PC-9 (cell line): ENCODE measurements around the gene FIGN.

ENCODE experiments used
- EZH2 ChIP-seq: fragments of 200-600 bp; sonication (generic); IDR thresholded peaks from 2 replicates; pipeline ENCODE4 v1.8.0; 2017; ENCODE audit warnings: antibody characterized with exemption, low read depth
- TF ChIP-seq, protein P1 (sequence below): fragments of 200-600 bp; sonication (generic); conservative IDR thresholded peaks from 2 replicates; pipeline ENCODE4 v1.6.1; 2017; ENCODE audit warnings: mixed run types, antibody characterized with exemption, mild to moderate bottlenecking, moderate library complexity

GRCh38 chr2:163630836-163631235 is 105.0 kb downstream of the FIGN start:
- TF ChIP-seq EZH2: no peak
- TF ChIP-seq, protein P1, sequence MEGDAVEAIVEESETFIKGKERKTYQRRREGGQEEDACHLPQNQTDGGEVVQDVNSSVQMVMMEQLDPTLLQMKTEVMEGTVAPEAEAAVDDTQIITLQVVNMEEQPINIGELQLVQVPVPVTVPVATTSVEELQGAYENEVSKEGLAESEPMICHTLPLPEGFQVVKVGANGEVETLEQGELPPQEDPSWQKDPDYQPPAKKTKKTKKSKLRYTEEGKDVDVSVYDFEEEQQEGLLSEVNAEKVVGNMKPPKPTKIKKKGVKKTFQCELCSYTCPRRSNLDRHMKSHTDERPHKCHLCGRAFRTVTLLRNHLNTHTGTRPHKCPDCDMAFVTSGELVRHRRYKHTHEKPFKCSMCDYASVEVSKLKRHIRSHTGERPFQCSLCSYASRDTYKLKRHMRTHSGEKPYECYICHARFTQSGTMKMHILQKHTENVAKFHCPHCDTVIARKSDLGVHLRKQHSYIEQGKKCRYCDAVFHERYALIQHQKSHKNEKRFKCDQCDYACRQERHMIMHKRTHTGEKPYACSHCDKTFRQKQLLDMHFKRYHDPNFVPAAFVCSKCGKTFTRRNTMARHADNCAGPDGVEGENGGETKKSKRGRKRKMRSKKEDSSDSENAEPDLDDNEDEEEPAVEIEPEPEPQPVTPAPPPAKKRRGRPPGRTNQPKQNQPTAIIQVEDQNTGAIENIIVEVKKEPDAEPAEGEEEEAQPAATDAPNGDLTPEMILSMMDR: no peak
